ENCODE measurements around the gene OSMR. TPM values are rescaled to one million over a fixed set of nuclear protein-coding genes. Genes with fewer than 3 reads are reported as not detected.

OSMR gene
- total RNA-seq, 2 experiments from 2014 or later: not detected

- ChIA-PET POLR2A (no interaction called here), CTCF (no interaction called here)
Observed at GRCh38 chr5:38867416-38867815, 21.6 kb downstream of the OSMR start.

- ChIA-PET POLR2A (no interaction called here), CTCF (interaction anchor here (0.5 kb wide), 1 partner anchor 508 kb away, joined by 4 read pairs; no protein-coding TSS in a partner anchor)
Observed at GRCh38 chr5:38870595-38870994, 24.8 kb downstream of the OSMR start.

- CTCF ChIA-PET: interaction anchor here (0.5 kb wide), 1 partner anchor 508 kb away, joined by 4 read pairs; no protein-coding TSS in a partner anchor
Observed at GRCh38 chr5:38871058-38871605, 25.3 kb downstream of the OSMR start.

GRCh38 chr5:38871790-38872551, 26.2 kb downstream of the OSMR start:
- ChIA-PET CTCF (interaction anchor here (0.6 kb wide), 1 partner anchor 48 kb away, joined by 3 read pairs; no protein-coding TSS in a partner anchor), POLR2A (no interaction called here)

More at GRCh38 chr5:38871058-38871605, 25.3 kb downstream of the OSMR start:
- POLR2A ChIA-PET: no interaction called here

GRCh38 chr5:38872826-38873225, 27.0 kb downstream of the OSMR start:
- POLR2A ChIA-PET: no interaction called here
- CTCF ChIA-PET: no interaction called here

- POLR2A ChIA-PET: no interaction called here
- CTCF ChIA-PET: no interaction called here
Observed at GRCh38 chr5:38874948-38875456, 29.2 kb downstream of the OSMR start.

- ChIA-PET POLR2A (interaction anchor here (0.7 kb wide), 1 partner anchor 406 kb away, joined by 3 read pairs; no protein-coding TSS in a partner anchor), CTCF (no interaction called here)
Observed at GRCh38 chr5:38878391-38879077, 32.7 kb downstream of the OSMR start.

- POLR2A ChIA-PET: no interaction called here
- CTCF ChIA-PET: no interaction called here
Observed at GRCh38 chr5:38879078-38879460, 33.3 kb downstream of the OSMR start.

- CTCF ChIA-PET: no interaction called here
- POLR2A ChIA-PET: no interaction called here
Observed at GRCh38 chr5:38883842-38884241, 38.0 kb downstream of the OSMR start.

GRCh38 chr5:38885208-38885607, 39.4 kb downstream of the OSMR start:
- ChIA-PET POLR2A (no interaction called here), CTCF (no interaction called here)

- ChIA-PET POLR2A (no interaction called here), CTCF (no interaction called here)
Observed at GRCh38 chr5:38888041-38888440, 42.2 kb downstream of the OSMR start.

GRCh38 chr5:38889424-38889823, 43.6 kb downstream of the OSMR start:
- ChIA-PET POLR2A (no interaction called here), CTCF (no interaction called here)

- ChIA-PET POLR2A (no interaction called here), CTCF (no interaction called here)
Observed at GRCh38 chr5:38891563-38891962, 45.8 kb downstream of the OSMR start.

- ChIA-PET CTCF (interaction anchor here (0.6 kb wide), 1 partner anchor 1337 kb away, joined by 4 read pairs; no protein-coding TSS in a partner anchor), POLR2A (no interaction called here)
Observed at GRCh38 chr5:38892363-38892762, 46.6 kb downstream of the OSMR start.

- POLR2A ChIA-PET: no interaction called here
Observed at GRCh38 chr5:38896760-38897159, 50.9 kb downstream of the OSMR start.

GRCh38 chr5:38899936-38900335, 54.1 kb downstream of the OSMR start:
- CTCF ChIA-PET: no interaction called here
- POLR2A ChIA-PET: no interaction called here

More at GRCh38 chr5:38896760-38897159, 50.9 kb downstream of the OSMR start:
- CTCF ChIA-PET: no interaction called here

- POLR2A ChIA-PET: no interaction called here
- CTCF ChIA-PET: no interaction called here
Observed at GRCh38 chr5:38905516-38905915, 59.7 kb downstream of the OSMR start.

GRCh38 chr5:38906503-38906902, 60.7 kb downstream of the OSMR start:
- CTCF ChIA-PET: no interaction called here
- POLR2A ChIA-PET: no interaction called here

- CTCF ChIA-PET: interaction anchor here (1.8 kb wide), 1 partner anchor 10 kb away, joined by 6 read pairs; no protein-coding TSS in a partner anchor
Observed at GRCh38 chr5:38911933-38912332, 66.1 kb downstream of the OSMR start.

GRCh38 chr5:38913714-38914113, 67.9 kb downstream of the OSMR start:
- CTCF ChIA-PET: no interaction called here

More at GRCh38 chr5:38911933-38912332, 66.1 kb downstream of the OSMR start:
- POLR2A ChIA-PET: no interaction called here

GRCh38 chr5:38916802-38917201, 71.0 kb downstream of the OSMR start:
- POLR2A ChIA-PET: no interaction called here
- CTCF ChIA-PET: no interaction called here

More at GRCh38 chr5:38913714-38914113, 67.9 kb downstream of the OSMR start:
- POLR2A ChIA-PET: no interaction called here

Data from activated CD8-positive, alpha-beta memory T cell treated with anti-CD3 and anti-CD28 coated beads for 36 hours (primary cell).